GM23338 (cell line): ENCODE results near the gene CHEK1. TPM values are rescaled to one million over a fixed set of nuclear protein-coding genes. Genes with fewer than 3 reads are reported as not detected.

Source experiments
- ATAC-seq: fragments of 200-7000 bp; cut with Tn5 transposase; 3 replicates; pipeline ENCODE4 v1.9.1; 2020
- DNase-seq: peaks from one replicate; pipeline ENCODE4 v3.0.0-alpha.2; 2015; ENCODE audit warnings: low spot score
- H2AFZ ChIP-seq: fragments of 200-600 bp; sonication (generic); 2 replicates; pipeline ENCODE4 v1.8.0; 2016; ENCODE audit warnings: antibody characterized with exemption, mild to moderate bottlenecking, moderate library complexity
- H3F3A ChIP-seq: fragments of 200-600 bp; sonication (generic); replicated peaks from 2 replicates; pipeline ENCODE4 v1.8.0; 2017; ENCODE audit warnings: antibody characterized with exemption, mixed run types, low read depth
- H3K27ac ChIP-seq: fragments of 200-600 bp; sonication (generic); 2 replicates; pipeline ENCODE4 v1.6.1; 2016; ENCODE audit warnings: low read depth
- H3K27me3 ChIP-seq: fragments of 200-600 bp; sonication (generic); 2 replicates; pipeline ENCODE4 v1.8.0; 2016; ENCODE audit warnings: mild to moderate bottlenecking, mixed run types, moderate library complexity; ENCODE audit not compliant: insufficient read depth
- H3K36me3 ChIP-seq: fragments of 200-600 bp; sonication (generic); 2 replicates; pipeline ENCODE4 v1.8.0; 2016; ENCODE audit warnings: mild to moderate bottlenecking; ENCODE audit not compliant: insufficient read depth
- H3K4me1 ChIP-seq: fragments of 200-600 bp; sonication (generic); 2 replicates; pipeline ENCODE4 v1.8.0; 2016; ENCODE audit warnings: mild to moderate bottlenecking, moderate library complexity; ENCODE audit not compliant: insufficient read depth
- H3K4me2 ChIP-seq: fragments of 200-600 bp; sonication (generic); 2 replicates; pipeline ENCODE4 v1.7.1; 2017; ENCODE audit warnings: mixed run types
- H3K4me3 ChIP-seq: fragments of 200-600 bp; sonication (generic); 2 replicates; pipeline ENCODE4 v1.6.1; 2016; ENCODE audit warnings: mixed run types
- H3K79me2 ChIP-seq: fragments of 200-600 bp; sonication (generic); replicated peaks from 2 replicates; pipeline ENCODE4 v1.8.0; 2017; ENCODE audit warnings: mild to moderate bottlenecking; ENCODE audit not compliant: insufficient read depth
- H3K9me2 ChIP-seq: fragments of 200-600 bp; sonication (generic); 2 replicates; pipeline ENCODE4 v1.8.0; 2017; ENCODE audit not compliant: insufficient read depth
- H4K20me1 ChIP-seq: fragments of 200-600 bp; sonication (generic); replicated peaks from 2 replicates; pipeline ENCODE4 v1.8.0; 2017; ENCODE audit warnings: mild to moderate bottlenecking; ENCODE audit not compliant: insufficient read depth
- H3K27ac Mint-ChIP-seq: 2 replicates; pipeline ENCODE4 v1.8.0; 2020; ENCODE audit warnings: inconsistent platforms, mild to moderate bottlenecking, moderate library complexity, mixed read lengths
- H3K27me3 Mint-ChIP-seq: 3 replicates; pipeline ENCODE4 v1.8.0; 2022; ENCODE audit warnings: low read depth, mild to moderate bottlenecking, moderate library complexity, mixed read lengths, inconsistent platforms; ENCODE audit not compliant: insufficient read depth, poor library complexity
- H3K36me3 Mint-ChIP-seq: 3 replicates; pipeline ENCODE4 v1.8.0; 2021; ENCODE audit warnings: low read depth, mild to moderate bottlenecking, inconsistent platforms, moderate library complexity, mixed read lengths
- H3K4me1 Mint-ChIP-seq: 3 replicates; pipeline ENCODE4 v1.8.0; 2020; ENCODE audit warnings: mild to moderate bottlenecking, inconsistent platforms, mixed read lengths
- H3K4me3 Mint-ChIP-seq: 3 replicates; pipeline ENCODE4 v1.8.0; 2021; ENCODE audit warnings: moderate library complexity, mild to moderate bottlenecking, inconsistent platforms, mixed read lengths
- H3K9me3 Mint-ChIP-seq: 3 replicates; pipeline ENCODE4 v1.8.0; 2020; ENCODE audit warnings: moderate library complexity, mild to moderate bottlenecking, inconsistent platforms, mixed read lengths
- CREB1 ChIP-seq: fragments of 250-450 bp; sonication (Bioruptor Pico); IDR thresholded peaks from 2 replicates; pipeline ENCODE4 v1.5.0; 2020; ENCODE audit warnings: low read depth, mild to moderate bottlenecking, moderate library complexity
- CTCF ChIP-seq, 2 experiments: fragments of 200-600 bp in 1 of 2; sonication (generic) in 1 of 2; conservative IDR thresholded peaks; 2 replicates each; pipeline versions ENCODE4 v1.5.1 to v1.6.1; 2016 to 2017; ENCODE audit warnings: antibody characterized with exemption in 2 of 2, low read depth in 2 of 2, mild to moderate bottlenecking in 2 of 2, moderate library complexity in 1 of 2
- EZH2 ChIP-seq: fragments of 200-600 bp; sonication (generic); IDR thresholded peaks from one replicate; pipeline ENCODE4 v1.8.0; 2017; ENCODE audit warnings: antibody characterized with exemption, mild to moderate bottlenecking, low read depth; ENCODE audit not compliant: unreplicated experiment
- EZH2phosphoT487 ChIP-seq: fragments of 200-600 bp; sonication (generic); IDR thresholded peaks from one replicate; pipeline ENCODE4 v1.8.1; 2018; ENCODE audit warnings: antibody characterized with exemption; ENCODE audit not compliant: unreplicated experiment
- JUNB ChIP-seq: IDR thresholded peaks from one replicate; pipeline ENCODE4 v1.6.1; 2016; ENCODE audit warnings: antibody characterized with exemption; ENCODE audit not compliant: unreplicated experiment
- NANOG ChIP-seq: IDR thresholded peaks from 2 replicates; pipeline ENCODE4 v1.6.1; 2016; ENCODE audit warnings: antibody characterized with exemption, borderline replicate concordance
- POLR2AphosphoS5 ChIP-seq: IDR thresholded peaks from 2 replicates; pipeline ENCODE4 v1.6.1; 2016; ENCODE audit warnings: antibody characterized with exemption, low read depth
- REST ChIP-seq: IDR thresholded peaks from one replicate; pipeline ENCODE4 v1.6.1; 2018; ENCODE audit warnings: antibody characterized with exemption; ENCODE audit not compliant: unreplicated experiment
- STAT1 ChIP-seq: IDR thresholded peaks from one replicate; pipeline ENCODE4 v1.6.1; 2016; ENCODE audit warnings: antibody characterized with exemption; ENCODE audit not compliant: unreplicated experiment
- ZNF114 ChIP-seq: fragments of 250-450 bp; sonication (Bioruptor Pico); IDR thresholded peaks from 2 replicates; pipeline ENCODE4 v1.5.0; 2020; ENCODE audit warnings: mild to moderate bottlenecking, moderate library complexity
- ZNF331 ChIP-seq: fragments of 250-450 bp; sonication (Bioruptor Pico); IDR thresholded peaks from 2 replicates; pipeline ENCODE4 v1.5.0; 2020; ENCODE audit warnings: low read depth, mild to moderate bottlenecking, moderate library complexity
- ZNF462 ChIP-seq: fragments of 250-450 bp; sonication (Bioruptor Pico); IDR thresholded peaks from 2 replicates; pipeline ENCODE4 v1.5.0; 2020; ENCODE audit warnings: mild to moderate bottlenecking, moderate library complexity
- polyA plus RNA-seq: library from polyadenylated mRNA; unstranded; fragments of >200 nt; fragmentation: Nextera tagmentation; extraction: Ambion mirVana; gene quantifications from 2 replicates; pipeline ENCODE4 v1.2.1, GENCODE V29; 2016
- total RNA-seq: library from RNA; depleted of rRNA; stranded (reverse); fragments of >200 nt; shearing (Covaris generic); gene quantifications from 2 replicates; pipeline ENCODE4 v1.2.3, GENCODE V29; 2014
- TF ChIP-seq, protein P1 (sequence below): IDR thresholded peaks from 2 replicates; pipeline ENCODE4 v1.6.1; 2016; ENCODE audit warnings: antibody characterized with exemption

CHEK1 gene
- total and polyA plus RNA-seq, 2 experiments from 2014 or later = 90.0 to 102 TPM

DNA sequence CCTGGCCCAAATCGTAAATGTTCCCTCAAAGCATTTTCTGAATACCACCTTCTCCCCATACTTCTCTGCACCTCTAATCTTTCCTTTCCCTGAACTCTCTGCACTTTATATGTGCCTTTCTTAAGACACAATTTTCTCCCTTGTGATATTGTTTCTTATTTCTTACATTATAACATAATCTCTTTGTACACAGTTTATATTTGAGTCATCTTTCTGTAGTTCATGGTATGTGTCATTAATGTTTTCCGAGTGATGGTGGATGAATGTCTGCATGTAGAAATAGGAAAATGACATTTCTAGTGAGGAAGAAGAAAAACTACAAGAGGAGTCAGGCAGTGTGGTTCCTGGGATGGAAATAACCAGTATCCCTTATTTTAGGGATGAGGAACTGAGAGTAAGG is 50.2 kb downstream of the CHEK1 start:
- H3K4me3 ChIP-seq = no peak overlapping the region
- H3K4me2 ChIP-seq = no peak overlapping the region
- H2AFZ ChIP-seq = no peak overlapping the region
- no peak overlapping the region for H3K27ac ChIP-seq
- Mint-ChIP-seq H3K9me3 (no peaks in the 10 kb centered on the region), H3K27me3 (no peaks in the 10 kb centered on the region), H3K4me1 (peaks cover under 1% of the 10 kb centered on the region; the same call in 2 of the 3 replicates), H3K4me3 (no peak overlapping the region), H3K27ac (no peak overlapping the region), H3K36me3 (peaks cover 32% of the 10 kb centered on the region; the same call in 2 of the 3 replicates)
- no peaks in the 10 kb centered on the region for H3K79me2 ChIP-seq
- no peaks in the 10 kb centered on the region for H3K27me3 ChIP-seq
- H3K36me3 ChIP-seq = peaks cover 28% of the 10 kb centered on the region
- no peaks in the 10 kb centered on the region for H3K4me1 ChIP-seq
- H3F3A ChIP-seq = no peaks in the 10 kb centered on the region
- peaks cover 11% of the 10 kb centered on the region; the same call in 1 of the 2 replicates for H4K20me1 ChIP-seq
- DNase-seq (no peak), ATAC-seq (no peak)
- no peaks in the 10 kb centered on the region for H3K9me2 ChIP-seq
- TF ChIP-seq ZNF331 (CRISPR knock-in tag) (no peak), CTCF (conservative IDR thresholded peaks at IDR 0.05; ENCODE audit: low read depth in 2 of 2) (no peak), ZNF114 (CRISPR knock-in tag) (no peak), JUNB (no peak), EZH2phosphoT487 (no peak), STAT1 (no peak), NANOG (no peak), ZNF462 (CRISPR knock-in tag) (no peak), CREB1 (CRISPR knock-in tag) (no peak), REST (no peak), POLR2AphosphoS5 (no peak), EZH2 (no peak)
- TF ChIP-seq, protein P1, sequence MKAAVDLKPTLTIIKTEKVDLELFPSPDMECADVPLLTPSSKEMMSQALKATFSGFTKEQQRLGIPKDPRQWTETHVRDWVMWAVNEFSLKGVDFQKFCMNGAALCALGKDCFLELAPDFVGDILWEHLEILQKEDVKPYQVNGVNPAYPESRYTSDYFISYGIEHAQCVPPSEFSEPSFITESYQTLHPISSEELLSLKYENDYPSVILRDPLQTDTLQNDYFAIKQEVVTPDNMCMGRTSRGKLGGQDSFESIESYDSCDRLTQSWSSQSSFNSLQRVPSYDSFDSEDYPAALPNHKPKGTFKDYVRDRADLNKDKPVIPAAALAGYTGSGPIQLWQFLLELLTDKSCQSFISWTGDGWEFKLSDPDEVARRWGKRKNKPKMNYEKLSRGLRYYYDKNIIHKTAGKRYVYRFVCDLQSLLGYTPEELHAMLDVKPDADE = no peak
